GM23248 (cell line): ENCODE measurements around the gene ISY1.

Source experiments
- EZH2 ChIP-seq: fragments of 200-600 bp; sonication (generic); IDR thresholded peaks from 2 replicates; pipeline ENCODE4 v1.6.1; 2018; ENCODE audit warnings: antibody characterized with exemption, mild to moderate bottlenecking; ENCODE audit not compliant: insufficient read depth, poor library complexity, severe bottlenecking
- EZH2phosphoT487 ChIP-seq: fragments of 200-600 bp; sonication (generic); IDR thresholded peaks from 2 replicates; pipeline ENCODE4 v1.6.1; 2018; ENCODE audit warnings: antibody characterized with exemption, moderate library complexity, mild to moderate bottlenecking, low read depth; ENCODE audit not compliant: insufficient read depth

DNA sequence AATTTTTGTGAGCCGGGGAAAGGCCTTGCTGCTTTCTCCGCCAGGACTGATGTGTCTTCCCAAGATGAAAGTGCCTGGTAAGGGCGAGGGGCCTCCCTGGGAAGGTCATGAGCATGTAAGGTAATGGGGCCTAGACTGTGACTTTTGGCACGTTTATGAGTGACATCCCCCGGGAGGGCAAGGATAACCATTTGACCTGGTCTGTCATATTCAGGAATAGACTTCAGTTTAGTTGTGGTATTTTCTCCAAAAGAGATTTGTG is 23.5 kb upstream of the ISY1 start:
- TF ChIP-seq EZH2 (no peak), EZH2phosphoT487 (no peak)
